CD14-positive monocyte (primary cell): Measurements from ENCODE around the gene PACSIN1. TPM values are rescaled to one million over a fixed set of nuclear protein-coding genes. Genes with fewer than 3 reads are reported as not detected.

Source experiments
- DNase-seq, 3 donors: peaks; one replicate each; pipeline ENCODE4 v3.0.0-alpha.2; 2011 to 2022
- H2AFZ ChIP-seq: 2 replicates; pipeline ENCODE4 v1.6.0; 2012; ENCODE audit warnings: mild to moderate bottlenecking, low read depth, low read length, inconsistent platforms; ENCODE audit not compliant: insufficient read depth, poor library complexity, severe bottlenecking
- H3K27ac ChIP-seq, 2 donors: 1 replicate in 1 of 2; 2 replicates in 1 of 2; pipeline ENCODE4 v1.5.1; 2012 to 2013; ENCODE audit warnings: low read length in 2 of 2, control low read depth in 1 of 2, inconsistent platforms in 1 of 2, low read depth in 1 of 2, mild to moderate bottlenecking in 1 of 2
- H3K27me3 ChIP-seq, 2 donors: one replicate each; pipeline versions ENCODE4 v1.6.0 to v1.6.1; 2011 to 2013; ENCODE audit warnings: low read length in 2 of 2; ENCODE audit not compliant: control insufficient read depth in 2 of 2, insufficient read depth in 2 of 2
- H3K36me3 ChIP-seq, 2 donors: replicated peaks in 1 of 2; 1 replicate in 1 of 2; 2 replicates in 1 of 2; pipeline versions ENCODE4 v1.5.1 to v1.6.1; 2012 to 2013; ENCODE audit warnings: low read length in 2 of 2, control low read depth in 1 of 2, inconsistent platforms in 1 of 2, mild to moderate bottlenecking in 1 of 2; ENCODE audit not compliant: insufficient read depth in 2 of 2, control insufficient read depth in 1 of 2
- H3K4me1 ChIP-seq, 2 donors: 1 replicate in 1 of 2; 2 replicates in 1 of 2; pipeline versions ENCODE4 v1.5.1 to v1.6.1; 2012 to 2013; ENCODE audit warnings: low read length in 2 of 2, control low read depth in 1 of 2, inconsistent platforms in 1 of 2, mild to moderate bottlenecking in 1 of 2, moderate library complexity in 1 of 2; ENCODE audit not compliant: insufficient read depth in 2 of 2, control insufficient read depth in 1 of 2
- H3K4me2 ChIP-seq: replicated peaks from 2 replicates; pipeline ENCODE3; 2012; ENCODE audit warnings: low read length, moderate library complexity, mild to moderate bottlenecking; ENCODE audit not compliant: poor library complexity, severe bottlenecking; ENCODE audit errors: extremely low read depth
- H3K4me3 ChIP-seq, 3 experiments: fragments of 200-600 bp in 1 of 3; sonication (generic) in 1 of 3; replicated peaks in 1 of 3; 1 replicate in 2 of 3; 2 replicates in 1 of 3; pipeline ENCODE4 v1.5.1; 2011 to 2013; ENCODE audit warnings: low read length in 3 of 3, mild to moderate bottlenecking in 3 of 3, control low read depth in 2 of 3, low read depth in 2 of 3, inconsistent platforms in 1 of 3, moderate library complexity in 1 of 3
- H3K79me2 ChIP-seq: 2 replicates; pipeline ENCODE4 v1.6.0; 2012; ENCODE audit warnings: mild to moderate bottlenecking, control low read depth, inconsistent platforms, low read length, moderate library complexity; ENCODE audit not compliant: insufficient read depth
- H3K9ac ChIP-seq: 2 replicates; pipeline ENCODE4 v1.6.0; 2017; ENCODE audit warnings: low read length, mild to moderate bottlenecking; ENCODE audit not compliant: insufficient read depth, poor library complexity, severe bottlenecking
- H3K9me3 ChIP-seq, 2 donors: replicated peaks in 1 of 2; 1 replicate in 1 of 2; 2 replicates in 1 of 2; pipeline versions ENCODE4 v1.5.1 to v1.6.1; 2012 to 2013; ENCODE audit warnings: low read length in 2 of 2, control low read depth in 1 of 2; ENCODE audit not compliant: control insufficient read depth in 1 of 2, insufficient read depth in 1 of 2
- H4K20me1 ChIP-seq: 2 replicates; pipeline ENCODE4 v1.6.0; 2012; ENCODE audit warnings: mild to moderate bottlenecking, low read length, control low read depth, moderate library complexity; ENCODE audit not compliant: insufficient read depth
- H3K27ac Mint-ChIP-seq, 7 donors: one replicate each; pipeline ENCODE4 v1.8.0; 2020; ENCODE audit warnings: mild to moderate bottlenecking in 7 of 7, mixed read lengths in 7 of 7, moderate library complexity in 6 of 7, inconsistent platforms in 2 of 7
- H3K27me3 Mint-ChIP-seq, 3 donors: one replicate each; pipeline ENCODE4 v1.8.0; 2021 to 2022; ENCODE audit warnings: low read depth in 3 of 3, mild to moderate bottlenecking in 3 of 3, mixed read lengths in 3 of 3, moderate library complexity in 3 of 3, inconsistent platforms in 1 of 3
- H3K36me3 Mint-ChIP-seq, 2 donors: one replicate each; pipeline ENCODE4 v1.8.0; 2020; ENCODE audit warnings: mixed read lengths in 2 of 2, inconsistent platforms in 1 of 2, mild to moderate bottlenecking in 1 of 2
- H3K4me1 Mint-ChIP-seq: one replicate; pipeline ENCODE4 v1.8.0; 2020; ENCODE audit warnings: mild to moderate bottlenecking, mixed read lengths
- H3K4me3 Mint-ChIP-seq, 2 donors: one replicate each; pipeline ENCODE4 v1.8.0; 2020; ENCODE audit warnings: mild to moderate bottlenecking in 2 of 2, mixed read lengths in 2 of 2, moderate library complexity in 1 of 2
- H3K9me3 Mint-ChIP-seq, 7 donors: one replicate each; pipeline ENCODE4 v1.8.0; 2020 to 2022; ENCODE audit warnings: mixed read lengths in 7 of 7, mild to moderate bottlenecking in 6 of 7, moderate library complexity in 6 of 7, inconsistent platforms in 2 of 7
- CTCF ChIP-seq: fragments of 200-600 bp; IDR thresholded peaks from one replicate; pipeline ENCODE4 v1.8.0; 2022; ENCODE audit warnings: antibody characterized with exemption, mild to moderate bottlenecking
- WGBS: methylation state at CpG from one replicate; pipeline ENCODE4 v1.1.5; 2013; ENCODE audit warnings: missing lambda C conversion rate; ENCODE audit not compliant: insufficient coverage; 5-methylcytosine and 5-hydroxymethylcytosine counted together
- intact Hi-C, 2 donors: fragments of 100-400 bp; cut with micrococcal nuclease; formaldehyde crosslinking; loops; one replicate each; pipeline versions ENCODE4 v1.15.0 to v1.15.1; 2023
- polyA plus RNA-seq, 3 donors: library from polyadenylated mRNA; depleted of rRNA in 1 of 3; unstranded in 2 of 3; stranded (reverse) in 1 of 3; fragments of 300-500 nt in 2 of 3; fragments of >200 nt in 1 of 3; fragmentation: Illumina TruSeq in 2 of 3; gene quantifications; 1 replicate in 2 of 3; 2 replicates in 1 of 3; pipeline ENCODE4 v1.2.3, GENCODE V29; 2012 to 2021

The PACSIN1 gene
- polyA plus RNA-seq, 3 donors, result not detected

DNA sequence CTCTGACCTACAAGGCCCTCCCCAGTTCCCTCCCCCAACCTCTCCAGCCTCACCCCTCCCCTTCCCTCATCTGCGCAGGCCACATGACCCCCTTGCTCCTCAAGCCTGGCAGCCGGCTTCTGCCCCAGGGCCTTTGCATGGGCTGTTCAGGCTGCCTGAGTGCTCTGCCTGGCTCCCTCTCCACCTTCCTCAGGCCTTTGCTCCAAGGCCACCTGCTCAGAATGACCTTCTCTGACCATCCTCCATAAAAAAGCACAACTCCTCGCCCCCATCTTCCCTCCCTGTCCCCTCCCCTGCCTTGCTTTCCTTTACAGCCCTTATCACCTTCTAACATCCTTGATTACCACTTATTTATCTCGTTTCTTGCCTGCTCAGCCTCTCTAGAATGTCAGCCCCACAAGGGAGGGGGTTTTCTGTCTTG, 51.6 kb downstream of the PACSIN1 start:
- Histone ChIP-seq H4K20me1 (no peaks in the 10 kb centered on the region), H3K9me3 (no peaks in the 10 kb centered on the region), H3K79me2 (no peaks in the 10 kb centered on the region), H3K27me3 (peaks cover 0 to 9% of the 10 kb centered on the region in 2 donors), H3K4me1 (no peaks in the 10 kb centered on the region), H3K27ac (no peak overlapping the region), H3K4me3 (no peak overlapping the region), H3K4me2 (no peak overlapping the region), H2AFZ (no peak overlapping the region), H3K36me3 (no peaks in the 10 kb centered on the region), H3K9ac (no peak overlapping the region)
- H3K9me3 Mint-ChIP-seq, result peaks cover 0 to 2% (median 0%) of the 10 kb centered on the region in 7 donors
- H3K4me1 Mint-ChIP-seq, result peaks cover 4% of the 10 kb centered on the region
- no peak for TF ChIP-seq CTCF
- peaks cover 21 to 29% (median 22%) of the 10 kb centered on the region in 3 donors for H3K27me3 Mint-ChIP-seq
- no peak overlapping the region for H3K27ac Mint-ChIP-seq
- H3K4me3 Mint-ChIP-seq, result no peak overlapping the region
- 94% methylated on average over 2 of the region's 4 CpGs for WGBS
- DNase-seq, result no peak
- H3K36me3 Mint-ChIP-seq, result no peaks in the 10 kb centered on the region
- intact Hi-C loops, result no loop called here

DNA sequence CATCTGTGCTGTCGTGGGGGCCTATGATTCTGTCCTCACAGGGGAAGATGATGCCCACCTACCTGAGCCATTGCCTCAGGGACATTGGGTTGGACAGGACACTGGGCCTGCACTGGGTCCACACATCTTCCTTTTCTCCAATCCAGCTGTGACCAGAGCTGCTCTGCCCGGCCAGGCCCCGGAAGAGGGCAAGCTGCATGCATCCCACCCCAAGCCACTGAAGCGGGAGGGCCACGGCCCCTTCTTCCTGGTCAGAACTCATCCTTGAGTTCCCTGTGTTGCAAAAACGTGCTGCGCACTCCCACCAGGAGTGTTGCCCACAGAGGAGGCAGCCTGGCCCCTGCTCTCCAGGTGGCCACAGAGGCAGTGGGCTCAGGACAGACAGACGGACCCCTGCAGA, 52.1 kb downstream of the PACSIN1 start:
- no peak for TF ChIP-seq CTCF
- 91% methylated on average over 6 of the region's 8 CpGs for WGBS
- Histone ChIP-seq H4K20me1 (no peaks in the 10 kb centered on the region), H3K27ac (no peak overlapping the region), H3K4me1 (no peaks in the 10 kb centered on the region), H3K4me2 (no peak overlapping the region), H2AFZ (no peak overlapping the region), H3K79me2 (no peaks in the 10 kb centered on the region), H3K9ac (no peak overlapping the region), H3K36me3 (no peaks in the 10 kb centered on the region), H3K4me3 (no peak overlapping the region), H3K27me3 (peaks cover 0 to 9% of the 10 kb centered on the region in 2 donors), H3K9me3 (no peaks in the 10 kb centered on the region)
- no peak for DNase-seq
- H3K27ac Mint-ChIP-seq, result no peak overlapping the region
- H3K9me3 Mint-ChIP-seq, result peaks cover 0 to 2% (median 0%) of the 10 kb centered on the region in 7 donors
- H3K4me1 Mint-ChIP-seq, result peaks cover 4% of the 10 kb centered on the region
- no peak overlapping the region for H3K4me3 Mint-ChIP-seq
- intact Hi-C loops, result no loop called here
- peaks cover 21 to 29% (median 22%) of the 10 kb centered on the region in 3 donors for H3K27me3 Mint-ChIP-seq
- H3K36me3 Mint-ChIP-seq, result no peaks in the 10 kb centered on the region
